ENCODE measurements around the gene CDH23.
A peak's percentile ranks its signal among the peaks of the same experiment; 100 is the strongest.

The CDH23 gene

GRCh38 chr10:71392791-71393781 is 3.6 kb upstream of the CDH23 start:
- DNase-seq: no peak

GRCh38 chr10:71393841-71394475 is 2.8 kb upstream of the CDH23 start:
- DNase-seq: no peak

GRCh38 chr10:71394926-71395562 is 1.7 kb upstream of the CDH23 start:
- no peak for DNase-seq

GRCh38 chr10:71395621-71396020 is 1.1 kb upstream of the CDH23 start:
- DNase-seq: no peak

GRCh38 chr10:71396084-71396710 is 523 bp upstream of the CDH23 start:
- DNase-seq: peak; percentile 26

- no peak for DNase-seq
These were observed 834 bp downstream of the CDH23 start for GRCh38 chr10:71397296-71398212.

GRCh38 chr10:71398976-71399375 is 2.3 kb downstream of the CDH23 start:
- no peak for DNase-seq

- DNase-seq: no peak
These were observed 3.2 kb downstream of the CDH23 start for GRCh38 chr10:71399946-71400345.

- no peak for DNase-seq
These were observed 4.3 kb downstream of the CDH23 start for GRCh38 chr10:71401056-71401455.

- DNase-seq: no peak
These were observed 5.3 kb downstream of the CDH23 start for GRCh38 chr10:71402005-71402404.

GRCh38 chr10:71404503-71405295 is 8.0 kb downstream of the CDH23 start:
- DNase-seq: no peak

GRCh38 chr10:71406878-71407277 is 10.2 kb downstream of the CDH23 start:
- DNase-seq: no peak

GRCh38 chr10:71408436-71409225 is 11.9 kb downstream of the CDH23 start:
- no peak for DNase-seq

- DNase-seq: no peak
These were observed 12.9 kb downstream of the CDH23 start for GRCh38 chr10:71409516-71410104.

- no peak for DNase-seq
These were observed 16.9 kb downstream of the CDH23 start for GRCh38 chr10:71413581-71413980.

GRCh38 chr10:71414359-71414758 is 17.6 kb downstream of the CDH23 start:
- no peak for DNase-seq

- DNase-seq: no peak
These were observed 22.4 kb downstream of the CDH23 start for GRCh38 chr10:71419002-71419540.

- no peak for DNase-seq
These were observed 23.0 kb downstream of the CDH23 start for GRCh38 chr10:71419750-71420149.

GRCh38 chr10:71421075-71421434 is 24.3 kb downstream of the CDH23 start:
- no peak for DNase-seq

GRCh38 chr10:71423250-71423649 is 26.5 kb downstream of the CDH23 start:
- DNase-seq: no peak

All from activated gamma-delta T cell treated with Interleukin-2 at 50 U/mL for 16 hours (primary cell).